T-cell (primary cell): ENCODE measurements around the gene TTLL10. TPM values are rescaled to one million over a fixed set of nuclear protein-coding genes. Genes with fewer than 3 reads are reported as not detected.

Experiments
- ATAC-seq, 4 experiments: fragments of 200-7000 bp in 3 of 4; fragments of 150-1000 bp in 1 of 4; cut with Tn5 transposase; replicated peaks in 1 of 4; 1 replicate in 3 of 4; 2 replicates in 1 of 4; pipeline ENCODE4 v1.10.0; 2021; ENCODE audit warnings: moderate library complexity in 3 of 4, mild to moderate bottlenecking in 2 of 4, moderate number of reproducible peaks in 1 of 4
- CTCF ChIA-PET, 2 donors: fragments of 300-600 bp; sonication (Branson Sonifier 250); formaldehyde crosslinking; loops; one replicate each; lab custom pipeline; 2022; ENCODE audit warnings: antibody characterized with exemption in 2 of 2; lab: Charles Lee
- POLR2A ChIA-PET, 2 donors: fragments of 300-600 bp; sonication (Branson Sonifier 250); formaldehyde crosslinking; loops; one replicate each; lab custom pipeline; 2022; ENCODE audit warnings: antibody characterized with exemption in 2 of 2; lab: Charles Lee
- DNase-seq, 35 experiments: peaks; one replicate each; pipeline versions ENCODE4 v3.0.0 to v3.0.0-alpha.2; 2013 to 2023
- H3K27ac ChIP-seq: one replicate; pipeline ENCODE4 v1.5.1; 2013; ENCODE audit warnings: low read length
- H3K27me3 ChIP-seq, 2 experiments: replicated peaks in 1 of 2; 1 replicate in 1 of 2; 2 replicates in 1 of 2; pipeline versions ENCODE4 v1.6.1 to v1.7.0; 2013; ENCODE audit warnings: low read length in 1 of 2, mixed read lengths in 1 of 2; ENCODE audit not compliant: control insufficient read depth in 2 of 2, insufficient read depth in 2 of 2; ENCODE audit errors: extremely low read depth in 1 of 2
- H3K36me3 ChIP-seq, 2 donors: 1 replicate in 1 of 2; 2 replicates in 1 of 2; pipeline versions ENCODE4 v1.6.1 to v1.7.0; 2013; ENCODE audit warnings: low read length in 1 of 2; ENCODE audit not compliant: control insufficient read depth in 2 of 2, insufficient read depth in 1 of 2; ENCODE audit errors: extremely low read depth in 1 of 2
- H3K4me1 ChIP-seq, 2 experiments: 1 replicate in 1 of 2; 2 replicates in 1 of 2; pipeline versions ENCODE4 v1.6.1 to v1.7.0; 2013; ENCODE audit warnings: low read length in 2 of 2, mixed read lengths in 1 of 2; ENCODE audit not compliant: insufficient read depth in 2 of 2, control insufficient read depth in 1 of 2; ENCODE audit errors: extremely low read depth in 1 of 2
- H3K4me3 ChIP-seq, 2 donors: 1 replicate in 1 of 2; 2 replicates in 1 of 2; pipeline versions ENCODE4 v1.5.1 to v1.7.0; 2013; ENCODE audit warnings: mild to moderate bottlenecking in 2 of 2, low read length in 1 of 2, moderate library complexity in 1 of 2; ENCODE audit not compliant: control insufficient read depth in 1 of 2; ENCODE audit errors: extremely low read depth in 1 of 2
- H3K9me3 ChIP-seq: 2 replicates; pipeline ENCODE4 v1.7.0; 2013
- H3K27ac Mint-ChIP-seq, 2 donors: one replicate each; pipeline ENCODE4 v1.8.0; 2020 to 2021; ENCODE audit warnings: mild to moderate bottlenecking in 2 of 2, mixed read lengths in 2 of 2
- H3K27me3 Mint-ChIP-seq, 2 donors: one replicate each; pipeline ENCODE4 v1.8.0; 2021 to 2022; ENCODE audit warnings: mixed read lengths in 2 of 2
- H3K36me3 Mint-ChIP-seq: one replicate; pipeline ENCODE4 v1.8.0; 2021; ENCODE audit warnings: mixed read lengths
- H3K4me1 Mint-ChIP-seq, 3 donors: one replicate each; pipeline ENCODE4 v1.8.0; 2020 to 2022; ENCODE audit warnings: mixed read lengths in 3 of 3, mild to moderate bottlenecking in 1 of 3
- H3K4me3 Mint-ChIP-seq, 3 donors: one replicate each; pipeline ENCODE4 v1.8.0; 2020 to 2022; ENCODE audit warnings: mild to moderate bottlenecking in 3 of 3, mixed read lengths in 3 of 3, moderate library complexity in 3 of 3
- H3K9me3 Mint-ChIP-seq, 3 donors: one replicate each; pipeline ENCODE4 v1.8.0; 2020 to 2022; ENCODE audit warnings: mixed read lengths in 3 of 3
- WGBS: methylation state at CpG from one replicate; pipeline ENCODE4 v1.1.5; 2013; ENCODE audit warnings: missing lambda C conversion rate; ENCODE audit not compliant: insufficient coverage; 5-methylcytosine and 5-hydroxymethylcytosine counted together
- total RNA-seq, 35 experiments: library from RNA in 6 of 35; stranded (reverse) in 6 of 35; fragments of 120-200 nt in 1 of 35; gene quantifications; one replicate each; pipeline versions ENCODE4 v1.2.1 to v1.2.4 and lab custom pipeline; 2013 to 2026

TTLL10 gene
- total RNA-seq, 5 donors from 2014 or later (not counting 1 experiment from before 2014, with no cell fraction given), result 0.26 to 1.0 (median 0.47) TPM; not detected in 1

- H3K27me3 Mint-ChIP-seq, result peaks cover 0 to 2% of the 10 kb centered on the region in 2 donors
- ChIA-PET CTCF (interaction anchor here in 1 of 2 donors (0.6 kb wide), 1 partner anchor 14 kb away, joined by 4 read pairs; no protein-coding TSS in a partner anchor), POLR2A (no interaction called here)
- no peaks in the 10 kb centered on the region for H3K36me3 ChIP-seq
- H3K9me3 ChIP-seq, result no peaks in the 10 kb centered on the region
- H3K4me3 ChIP-seq, result no peak overlapping the region
- no peak overlapping the region for H3K27ac Mint-ChIP-seq
- H3K36me3 Mint-ChIP-seq, result no peaks in the 10 kb centered on the region
- H3K4me1 ChIP-seq, result peaks cover 0 to 16% of the 10 kb centered on the region in 2 experiments
- no peak for DNase-seq
- no peaks in the 10 kb centered on the region for H3K9me3 Mint-ChIP-seq
- 88% methylated on average over 32 of the region's 41 CpGs for WGBS
- no peak for ATAC-seq
- no peaks in the 10 kb centered on the region for H3K4me1 Mint-ChIP-seq
- no peak overlapping the region for H3K4me3 Mint-ChIP-seq
- H3K27ac ChIP-seq, result no peak overlapping the region
- H3K27me3 ChIP-seq, result peaks cover 0 to 83% of the 10 kb centered on the region in 2 experiments
These were observed 69.0 kb downstream of the TTLL10 start for GRCh38 chr1:1242461-1243265.

GRCh38 chr1:1243266-1243660 lies 69.6 kb downstream of the TTLL10 start:
- Mint-ChIP-seq H3K27me3 (peaks cover 0 to 2% of the 10 kb centered on the region in 2 donors), H3K9me3 (no peaks in the 10 kb centered on the region), H3K4me1 (no peaks in the 10 kb centered on the region), H3K36me3 (no peaks in the 10 kb centered on the region), H3K4me3 (no peak overlapping the region), H3K27ac (no peak overlapping the region)
- 87% methylated on average over 20 of the region's 23 CpGs for WGBS
- no peak overlapping the region for H3K27ac ChIP-seq
- no peak overlapping the region for H3K4me3 ChIP-seq
- DNase-seq (no peak), ATAC-seq (no peak)
- H3K4me1 ChIP-seq, result peaks cover 0 to 16% of the 10 kb centered on the region in 2 experiments
- ChIA-PET POLR2A (no interaction called here), CTCF (no interaction called here)
- peaks cover 0 to 80% of the 10 kb centered on the region in 2 experiments for H3K27me3 ChIP-seq
- no peaks in the 10 kb centered on the region for H3K9me3 ChIP-seq
- no peaks in the 10 kb centered on the region for H3K36me3 ChIP-seq

GRCh38 chr1:1243807-1244191 lies 70.1 kb downstream of the TTLL10 start:
- H3K4me3 Mint-ChIP-seq, result no peak overlapping the region
- no peak overlapping the region for H3K4me3 ChIP-seq
- H3K4me1 Mint-ChIP-seq, result no peaks in the 10 kb centered on the region
- H3K27ac Mint-ChIP-seq, result no peak overlapping the region
- ChIA-PET CTCF (no interaction called here), POLR2A (no interaction called here)
- H3K9me3 ChIP-seq, result no peaks in the 10 kb centered on the region
- ATAC-seq (no peak), DNase-seq (no peak)
- H3K27ac ChIP-seq, result no peak overlapping the region
- H3K4me1 ChIP-seq, result peaks cover 0 to 16% of the 10 kb centered on the region in 2 experiments
- H3K9me3 Mint-ChIP-seq, result no peaks in the 10 kb centered on the region
- no peaks in the 10 kb centered on the region for H3K36me3 ChIP-seq
- H3K36me3 Mint-ChIP-seq, result no peaks in the 10 kb centered on the region
- 78% methylated on average over 15 of the region's 23 CpGs for WGBS
- H3K27me3 ChIP-seq, result peaks cover 0 to 74% of the 10 kb centered on the region in 2 experiments
- peaks cover 0 to 2% of the 10 kb centered on the region in 2 donors for H3K27me3 Mint-ChIP-seq

- peaks cover 0 to 2% of the 10 kb centered on the region in 2 donors for H3K27me3 Mint-ChIP-seq
- CTCF ChIA-PET, result no interaction called here
These were observed 70.6 kb downstream of the TTLL10 start for GRCh38 chr1:1244192-1244811.

GRCh38 chr1:1245178-1245816 lies 71.6 kb downstream of the TTLL10 start:
- Histone ChIP-seq H3K9me3 (no peaks in the 10 kb centered on the region), H3K27ac (no peak overlapping the region), H3K4me1 (peaks cover under 1 to 25% of the 10 kb centered on the region in 2 experiments), H3K36me3 (no peaks in the 10 kb centered on the region), H3K27me3 (peaks cover 0 to 60% of the 10 kb centered on the region in 2 experiments), H3K4me3 (no peak overlapping the region)
- no peaks in the 10 kb centered on the region for H3K36me3 Mint-ChIP-seq
- H3K27ac Mint-ChIP-seq, result no peak overlapping the region
- POLR2A ChIA-PET, result interaction anchor here in 1 of 2 donors (0.6 kb wide), 1 partner anchor 55 kb away, joined by 3 read pairs; no protein-coding TSS in a partner anchor
- no peak for ATAC-seq
- no peak overlapping the region for H3K4me3 Mint-ChIP-seq
- H3K9me3 Mint-ChIP-seq, result no peaks in the 10 kb centered on the region
- WGBS, result 83% methylated on average over 11 of the region's 23 CpGs
- CTCF ChIA-PET, result no interaction called here
- no peak for DNase-seq
- peaks cover 0 to 2% of the 10 kb centered on the region in 2 donors for H3K27me3 Mint-ChIP-seq
- peaks cover 0 to 7% (median 7%) of the 10 kb centered on the region in 3 donors for H3K4me1 Mint-ChIP-seq

More at GRCh38 chr1:1244192-1244811, 70.6 kb downstream of the TTLL10 start:
- WGBS, result 90% methylated on average over 25 of the region's 30 CpGs
- H3K27ac Mint-ChIP-seq, result no peak overlapping the region
- no peaks in the 10 kb centered on the region for H3K36me3 Mint-ChIP-seq
- H3K9me3 Mint-ChIP-seq, result no peaks in the 10 kb centered on the region
- ATAC-seq (no peak), DNase-seq (no peak)
- peaks cover 0 to 16% of the 10 kb centered on the region in 2 experiments for H3K4me1 ChIP-seq
- no peak overlapping the region for H3K4me3 ChIP-seq
- H3K27ac ChIP-seq, result no peak overlapping the region
- POLR2A ChIA-PET, result no interaction called here
- no peaks in the 10 kb centered on the region for H3K36me3 ChIP-seq
- H3K27me3 ChIP-seq, result peaks cover 0 to 69% of the 10 kb centered on the region in 2 experiments
- no peak overlapping the region for H3K4me3 Mint-ChIP-seq
- no peaks in the 10 kb centered on the region for H3K9me3 ChIP-seq
- H3K4me1 Mint-ChIP-seq, result no peaks in the 10 kb centered on the region
